ENCODE data around the gene MRC2.

- no peak for TF ChIP-seq POLR2AphosphoS5 (IDR thresholded peaks at IDR 0.05; ENCODE audit: low read depth, low read length)
- TF ChIP-seq TAF1 (IDR thresholded peaks at IDR 0.05; ENCODE audit: borderline replicate concordance, low read depth, low read length), result no peak
Measured at GRCh38 chr17:62661337-62661736, 33.9 kb downstream of the MRC2 start.
